CD14-positive monocyte (primary cell): ENCODE measurements around the gene EXOC6B. TPM values are rescaled to one million over a fixed set of nuclear protein-coding genes. Genes with fewer than 3 reads are reported as not detected.

Experiments used
- DNase-seq, 3 donors: peaks; one replicate each; pipeline ENCODE4 v3.0.0-alpha.2; 2011 to 2022
- H2AFZ ChIP-seq: 2 replicates; pipeline ENCODE4 v1.6.0; 2012; ENCODE audit warnings: mild to moderate bottlenecking, low read depth, low read length, inconsistent platforms; ENCODE audit not compliant: insufficient read depth, poor library complexity, severe bottlenecking
- H3K27ac ChIP-seq, 2 donors: 1 replicate in 1 of 2; 2 replicates in 1 of 2; pipeline ENCODE4 v1.5.1; 2012 to 2013; ENCODE audit warnings: low read length in 2 of 2, control low read depth in 1 of 2, inconsistent platforms in 1 of 2, low read depth in 1 of 2, mild to moderate bottlenecking in 1 of 2
- H3K27me3 ChIP-seq, 2 donors: one replicate each; pipeline versions ENCODE4 v1.6.0 to v1.6.1; 2011 to 2013; ENCODE audit warnings: low read length in 2 of 2; ENCODE audit not compliant: control insufficient read depth in 2 of 2, insufficient read depth in 2 of 2
- H3K36me3 ChIP-seq, 2 donors: replicated peaks in 1 of 2; 1 replicate in 1 of 2; 2 replicates in 1 of 2; pipeline versions ENCODE4 v1.5.1 to v1.6.1; 2012 to 2013; ENCODE audit warnings: low read length in 2 of 2, control low read depth in 1 of 2, inconsistent platforms in 1 of 2, mild to moderate bottlenecking in 1 of 2; ENCODE audit not compliant: insufficient read depth in 2 of 2, control insufficient read depth in 1 of 2
- H3K4me1 ChIP-seq, 2 donors: 1 replicate in 1 of 2; 2 replicates in 1 of 2; pipeline versions ENCODE4 v1.5.1 to v1.6.1; 2012 to 2013; ENCODE audit warnings: low read length in 2 of 2, control low read depth in 1 of 2, inconsistent platforms in 1 of 2, mild to moderate bottlenecking in 1 of 2, moderate library complexity in 1 of 2; ENCODE audit not compliant: insufficient read depth in 2 of 2, control insufficient read depth in 1 of 2
- H3K4me2 ChIP-seq: replicated peaks from 2 replicates; pipeline ENCODE3; 2012; ENCODE audit warnings: low read length, moderate library complexity, mild to moderate bottlenecking; ENCODE audit not compliant: poor library complexity, severe bottlenecking; ENCODE audit errors: extremely low read depth
- H3K4me3 ChIP-seq, 3 experiments: fragments of 200-600 bp in 1 of 3; sonication (generic) in 1 of 3; replicated peaks in 1 of 3; 1 replicate in 2 of 3; 2 replicates in 1 of 3; pipeline ENCODE4 v1.5.1; 2011 to 2013; ENCODE audit warnings: low read length in 3 of 3, mild to moderate bottlenecking in 3 of 3, control low read depth in 2 of 3, low read depth in 2 of 3, inconsistent platforms in 1 of 3, moderate library complexity in 1 of 3
- H3K79me2 ChIP-seq: 2 replicates; pipeline ENCODE4 v1.6.0; 2012; ENCODE audit warnings: mild to moderate bottlenecking, control low read depth, inconsistent platforms, low read length, moderate library complexity; ENCODE audit not compliant: insufficient read depth
- H3K9ac ChIP-seq: 2 replicates; pipeline ENCODE4 v1.6.0; 2017; ENCODE audit warnings: low read length, mild to moderate bottlenecking; ENCODE audit not compliant: insufficient read depth, poor library complexity, severe bottlenecking
- H3K9me3 ChIP-seq, 2 donors: replicated peaks in 1 of 2; 1 replicate in 1 of 2; 2 replicates in 1 of 2; pipeline versions ENCODE4 v1.5.1 to v1.6.1; 2012 to 2013; ENCODE audit warnings: low read length in 2 of 2, control low read depth in 1 of 2; ENCODE audit not compliant: control insufficient read depth in 1 of 2, insufficient read depth in 1 of 2
- H4K20me1 ChIP-seq: 2 replicates; pipeline ENCODE4 v1.6.0; 2012; ENCODE audit warnings: mild to moderate bottlenecking, low read length, control low read depth, moderate library complexity; ENCODE audit not compliant: insufficient read depth
- H3K27ac Mint-ChIP-seq, 7 donors: one replicate each; pipeline ENCODE4 v1.8.0; 2020; ENCODE audit warnings: mild to moderate bottlenecking in 7 of 7, mixed read lengths in 7 of 7, moderate library complexity in 6 of 7, inconsistent platforms in 2 of 7
- H3K27me3 Mint-ChIP-seq, 3 donors: one replicate each; pipeline ENCODE4 v1.8.0; 2021 to 2022; ENCODE audit warnings: low read depth in 3 of 3, mild to moderate bottlenecking in 3 of 3, mixed read lengths in 3 of 3, moderate library complexity in 3 of 3, inconsistent platforms in 1 of 3
- H3K36me3 Mint-ChIP-seq, 2 donors: one replicate each; pipeline ENCODE4 v1.8.0; 2020; ENCODE audit warnings: mixed read lengths in 2 of 2, inconsistent platforms in 1 of 2, mild to moderate bottlenecking in 1 of 2
- H3K4me1 Mint-ChIP-seq: one replicate; pipeline ENCODE4 v1.8.0; 2020; ENCODE audit warnings: mild to moderate bottlenecking, mixed read lengths
- H3K4me3 Mint-ChIP-seq, 2 donors: one replicate each; pipeline ENCODE4 v1.8.0; 2020; ENCODE audit warnings: mild to moderate bottlenecking in 2 of 2, mixed read lengths in 2 of 2, moderate library complexity in 1 of 2
- H3K9me3 Mint-ChIP-seq, 7 donors: one replicate each; pipeline ENCODE4 v1.8.0; 2020 to 2022; ENCODE audit warnings: mixed read lengths in 7 of 7, mild to moderate bottlenecking in 6 of 7, moderate library complexity in 6 of 7, inconsistent platforms in 2 of 7
- CTCF ChIP-seq: fragments of 200-600 bp; IDR thresholded peaks from one replicate; pipeline ENCODE4 v1.8.0; 2022; ENCODE audit warnings: antibody characterized with exemption, mild to moderate bottlenecking
- WGBS: methylation state at CpG from one replicate; pipeline ENCODE4 v1.1.5; 2013; ENCODE audit warnings: missing lambda C conversion rate; ENCODE audit not compliant: insufficient coverage; 5-methylcytosine and 5-hydroxymethylcytosine counted together
- intact Hi-C, 2 donors: fragments of 100-400 bp; cut with micrococcal nuclease; formaldehyde crosslinking; loops; one replicate each; pipeline versions ENCODE4 v1.15.0 to v1.15.1; 2023
- polyA plus RNA-seq, 3 donors: library from polyadenylated mRNA; depleted of rRNA in 1 of 3; unstranded in 2 of 3; stranded (reverse) in 1 of 3; fragments of 300-500 nt in 2 of 3; fragments of >200 nt in 1 of 3; fragmentation: Illumina TruSeq in 2 of 3; gene quantifications; 1 replicate in 2 of 3; 2 replicates in 1 of 3; pipeline ENCODE4 v1.2.3, GENCODE V29; 2012 to 2021

Gene EXOC6B
- polyA plus RNA-seq, 3 donors = 1.8 to 2.8 (median 2.1) TPM

- no peak overlapping the region for H3K27ac Mint-ChIP-seq
- Histone ChIP-seq H3K4me2 (no peak overlapping the region), H3K36me3 (no peaks in the 10 kb centered on the region), H2AFZ (no peak overlapping the region), H4K20me1 (no peaks in the 10 kb centered on the region), H3K9me3 (no peaks in the 10 kb centered on the region), H3K27me3 (no peaks in the 10 kb centered on the region), H3K79me2 (no peaks in the 10 kb centered on the region), H3K4me1 (no peaks in the 10 kb centered on the region), H3K27ac (no peak overlapping the region), H3K9ac (no peak overlapping the region), H3K4me3 (no peak overlapping the region)
- peaks cover 0 to 3% (median 0%) of the 10 kb centered on the region in 7 donors for H3K9me3 Mint-ChIP-seq
- H3K36me3 Mint-ChIP-seq = no peaks in the 10 kb centered on the region
- DNase-seq = no peak
- intact Hi-C loops = no loop called here
- H3K4me3 Mint-ChIP-seq = no peak overlapping the region
- no peak for TF ChIP-seq CTCF
- H3K27me3 Mint-ChIP-seq = peaks cover 0 to 3% (median 0%) of the 10 kb centered on the region in 3 donors
- H3K4me1 Mint-ChIP-seq = no peaks in the 10 kb centered on the region
Observed at GRCh38 chr2:72682061-72682460, 143.8 kb downstream of the EXOC6B start.

- no peaks in the 10 kb centered on the region for H4K20me1 ChIP-seq
- H3K4me1 ChIP-seq = no peaks in the 10 kb centered on the region
- no peaks in the 10 kb centered on the region for H3K9me3 ChIP-seq
- H3K27ac ChIP-seq = no peak overlapping the region
- no peaks in the 10 kb centered on the region for H3K27me3 ChIP-seq
- Mint-ChIP-seq H3K36me3 (no peaks in the 10 kb centered on the region), H3K9me3 (peaks cover 0 to 3% (median 0%) of the 10 kb centered on the region in 7 donors), H3K27me3 (peaks cover 0 to 3% (median 0%) of the 10 kb centered on the region in 3 donors), H3K27ac (no peak overlapping the region), H3K4me1 (no peaks in the 10 kb centered on the region), H3K4me3 (no peak overlapping the region)
- no peak for DNase-seq
- H3K4me3 ChIP-seq = no peak overlapping the region
- no peak overlapping the region for H3K4me2 ChIP-seq
- no peaks in the 10 kb centered on the region for H3K36me3 ChIP-seq
- WGBS = no CpG with 5 or more reads among the region's 3 CpGs
- TF ChIP-seq CTCF = no peak
- H3K9ac ChIP-seq = no peak overlapping the region
- no peaks in the 10 kb centered on the region for H3K79me2 ChIP-seq
- no peak overlapping the region for H2AFZ ChIP-seq
- intact Hi-C loops = no loop called here
Observed at GRCh38 chr2:72681016-72681995, 144.5 kb downstream of the EXOC6B start.
